Stomach (tissue), 4 donors: ENCODE results near the gene SLC39A1.

Source experiments
- EP300 ChIP-seq: sonication (generic); formaldehyde crosslinking; IDR thresholded peaks from one replicate; pipeline ENCODE4 v1.6.1; 2017; ENCODE audit warnings: antibody characterized with exemption
- POLR2A ChIP-seq, 4 donors: fragments of 450-650 bp; IDR thresholded peaks; one replicate each; pipeline ENCODE4 v1.6.1; 2016; ENCODE audit warnings: antibody characterized with exemption in 4 of 4, control low read depth in 2 of 4, mild to moderate bottlenecking in 1 of 4, moderate library complexity in 1 of 4

DNA sequence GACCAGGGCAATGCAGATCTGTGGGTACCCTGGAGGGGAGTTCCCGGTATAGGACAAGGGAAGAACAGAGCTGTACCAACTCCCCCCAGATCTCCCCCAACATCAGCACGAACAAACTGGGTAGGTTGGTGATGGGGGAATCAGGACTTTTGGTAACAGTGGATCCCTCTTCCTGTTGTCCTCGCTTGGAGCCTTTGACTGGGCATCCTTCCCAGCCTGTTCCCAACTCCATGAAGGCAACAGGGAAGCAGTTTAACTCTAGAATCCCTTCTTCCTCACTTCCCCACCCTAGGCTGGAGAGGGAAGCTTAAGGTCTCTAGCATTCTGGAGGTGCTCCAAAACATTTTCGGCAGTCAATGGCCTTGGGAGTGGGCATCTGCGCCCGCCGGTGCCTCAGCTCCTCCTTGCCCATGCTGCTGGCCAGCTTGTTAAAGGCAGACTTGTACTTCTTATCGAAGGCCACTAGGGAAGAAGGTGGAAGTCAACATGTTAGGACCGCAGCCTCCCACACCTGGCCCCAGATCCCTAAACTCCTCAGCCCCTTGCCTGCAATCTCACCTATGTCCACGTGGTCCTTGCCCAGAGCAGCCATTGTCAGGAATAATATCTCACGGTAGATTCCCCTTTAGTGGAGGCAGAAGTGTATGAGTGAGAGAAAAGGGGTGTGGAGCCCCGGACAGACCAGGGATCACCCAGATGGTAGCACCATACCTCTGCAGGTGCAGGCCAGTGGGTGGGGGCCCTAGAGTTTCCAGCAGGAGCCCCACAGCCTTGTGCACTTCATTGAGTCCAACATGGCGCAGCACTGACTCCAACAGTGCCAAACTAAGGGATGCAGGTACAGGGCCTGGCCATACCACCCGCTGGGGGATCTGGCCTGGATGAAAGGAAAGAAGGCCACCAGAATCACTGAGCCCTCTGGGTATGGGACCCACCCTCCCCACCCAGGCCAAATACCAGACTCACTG is 33.1 kb downstream of the SLC39A1 start:
- TF ChIP-seq EP300 (no peak), POLR2A (IDR thresholded peaks at IDR 0.05) (no peak)
